IMR-90 (cell line): Measurements from ENCODE around the gene EYS. TPM values are rescaled to one million over a fixed set of nuclear protein-coding genes. Genes with fewer than 3 reads are reported as not detected.
A peak's percentile ranks its signal among the peaks of the same experiment; 100 is the strongest.

ENCODE experiments used
- ATAC-seq: fragments of 200-7000 bp; cut with Tn5 transposase; 2 replicates; pipeline ENCODE4 v1.9.1; 2020; ENCODE audit warnings: low read depth, mild to moderate bottlenecking, moderate library complexity
- BruUV-seq: library from RNA; stranded (reverse); fragments of 400-500 nt; replicated peaks from 2 replicates; lab custom pipeline; 2021; lab: Mats Ljungman, UMichigan
- CTCF ChIA-PET: fragments of 300-600 bp; formaldehyde crosslinking; extraction: SDS; loops from one replicate; lab custom pipeline; 2021; ENCODE audit warnings: antibody characterized with exemption; lab: Yijun Ruan, JAX
- POLR2A ChIA-PET: fragments of 300-600 bp; sonication (Branson Sonifier 250); formaldehyde crosslinking; loops from one replicate; lab custom pipeline; 2022; ENCODE audit warnings: antibody characterized with exemption; ENCODE audit not compliant: unreplicated experiment; lab: Charles Lee
- DNase-seq: peaks from one replicate; pipeline ENCODE4 v3.0.0; 2013
- H2AFZ ChIP-seq: replicated peaks from 2 replicates; pipeline ENCODE3; 2013; ENCODE audit warnings: low read length, mild to moderate bottlenecking; ENCODE audit not compliant: poor library complexity
- H2AK5ac ChIP-seq: 2 replicates; pipeline ENCODE4 v1.6.1; 2013; ENCODE audit warnings: low read depth, low read length, inconsistent platforms
- H2AK9ac ChIP-seq: replicated peaks from 2 replicates; pipeline ENCODE3; 2013; ENCODE audit warnings: mild to moderate bottlenecking, low read depth, low read length, moderate library complexity; ENCODE audit not compliant: poor library complexity
- H2BK120ac ChIP-seq: 2 replicates; pipeline ENCODE4 v1.6.1; 2013; ENCODE audit warnings: low read depth, low read length, inconsistent platforms
- H2BK15ac ChIP-seq: 3 replicates; pipeline ENCODE4 v1.6.1; 2013; ENCODE audit warnings: low read depth, low read length, inconsistent platforms
- H2BK20ac ChIP-seq: 2 replicates; pipeline ENCODE4 v1.6.1; 2013; ENCODE audit warnings: low read depth, mild to moderate bottlenecking, inconsistent platforms, low read length, moderate library complexity
- H2BK5ac ChIP-seq: 2 replicates; pipeline ENCODE4 v1.6.1; 2013; ENCODE audit warnings: mild to moderate bottlenecking, low read depth, low read length, inconsistent platforms; ENCODE audit not compliant: poor library complexity, severe bottlenecking
- H3K14ac ChIP-seq: replicated peaks from 2 replicates; pipeline ENCODE4 v1.6.1; 2013; ENCODE audit warnings: low read depth, low read length, inconsistent platforms
- H3K18ac ChIP-seq: 2 replicates; pipeline ENCODE4 v1.6.1; 2013; ENCODE audit warnings: low read depth, low read length, control low read depth
- H3K23ac ChIP-seq: 2 replicates; pipeline ENCODE4 v1.6.1; 2013; ENCODE audit warnings: low read depth, low read length, inconsistent platforms
- H3K27ac ChIP-seq: 2 replicates; pipeline ENCODE4 v1.5.1; 2013; ENCODE audit warnings: mild to moderate bottlenecking, control low read depth, low read length; ENCODE audit not compliant: insufficient read depth
- H3K27me3 ChIP-seq: 2 replicates; pipeline ENCODE4 v1.6.1; 2013; ENCODE audit warnings: low read length; ENCODE audit not compliant: control insufficient read depth, insufficient read depth
- H3K36me3 ChIP-seq: 2 replicates; pipeline ENCODE4 v1.6.1; 2013; ENCODE audit warnings: low read length, mixed read lengths; ENCODE audit not compliant: control insufficient read depth, insufficient read depth
- H3K4ac ChIP-seq: 2 replicates; pipeline ENCODE4 v1.6.1; 2013; ENCODE audit warnings: low read depth, low read length, inconsistent platforms
- H3K4me1 ChIP-seq: 2 replicates; pipeline ENCODE4 v1.6.1; 2013; ENCODE audit warnings: low read length, mixed read lengths; ENCODE audit not compliant: control insufficient read depth, insufficient read depth
- H3K4me2 ChIP-seq: 2 replicates; pipeline ENCODE4 v1.6.1; 2013; ENCODE audit warnings: low read depth, mild to moderate bottlenecking, control low read depth, low read length, moderate library complexity
- H3K4me3 ChIP-seq: 2 replicates; pipeline ENCODE4 v1.5.1; 2013; ENCODE audit warnings: low read depth, mild to moderate bottlenecking, control low read depth, low read length, moderate library complexity; ENCODE audit not compliant: insufficient read depth
- H3K56ac ChIP-seq: 2 replicates; pipeline ENCODE4 v1.6.1; 2013; ENCODE audit warnings: low read length, inconsistent platforms; ENCODE audit not compliant: insufficient read depth; ENCODE audit errors: extremely low read depth
- H3K79me1 ChIP-seq, 2 experiments: 2 replicates each; pipeline ENCODE4 v1.6.1; 2013; ENCODE audit warnings: low read length in 2 of 2, inconsistent platforms in 1 of 2, low read depth in 1 of 2
- H3K9ac ChIP-seq: 2 replicates; pipeline ENCODE4 v1.6.1; 2013; ENCODE audit warnings: low read depth, low read length, control low read depth
- H3K9me1 ChIP-seq: 2 replicates; pipeline ENCODE4 v1.6.1; 2013; ENCODE audit warnings: low read length, inconsistent platforms; ENCODE audit not compliant: insufficient read depth
- H3K9me3 ChIP-seq: 2 replicates; pipeline ENCODE4 v1.6.1; 2013; ENCODE audit warnings: low read length; ENCODE audit not compliant: control insufficient read depth, insufficient read depth
- H4K20me1 ChIP-seq: 2 replicates; pipeline ENCODE4 v1.6.1; 2013; ENCODE audit warnings: low read length, inconsistent platforms; ENCODE audit not compliant: insufficient read depth
- H4K5ac ChIP-seq: 2 replicates; pipeline ENCODE4 v1.6.1; 2013; ENCODE audit warnings: mild to moderate bottlenecking, low read depth, low read length, control low read depth
- H4K8ac ChIP-seq, 2 experiments: 2 replicates each; pipeline ENCODE4 v1.6.1; 2013; ENCODE audit warnings: low read depth in 2 of 2, low read length in 2 of 2, control low read depth in 1 of 2, inconsistent platforms in 1 of 2
- H4K91ac ChIP-seq: 2 replicates; pipeline ENCODE4 v1.6.1; 2013; ENCODE audit warnings: low read depth, low read length, inconsistent platforms; ENCODE audit not compliant: insufficient read depth
- BHLHE40 ChIP-seq: fragments of 150-350 bp; IDR thresholded peaks from 2 replicates; pipeline ENCODE4 v1.6.1; 2016; ENCODE audit warnings: mild to moderate bottlenecking, low read depth, low read length
- MAFK ChIP-seq: IDR thresholded peaks from 2 replicates; pipeline ENCODE4 v1.6.1; 2012; ENCODE audit warnings: low read depth, low read length, improper control_type of control experiment
- RAD21 ChIP-seq: IDR thresholded peaks from 2 replicates; pipeline ENCODE4 v1.6.1; 2012; ENCODE audit warnings: low read length, improper control_type of control experiment
- WGBS, 2 experiments: methylation state at CpG; one replicate each; pipeline versions ENCODE4 v1.1.5 to v1.1.7; 2013; ENCODE audit warnings: missing lambda C conversion rate in 2 of 2; ENCODE audit not compliant: insufficient read length in 1 of 2; ENCODE audit errors: extremely low coverage in 2 of 2; 5-methylcytosine and 5-hydroxymethylcytosine counted together
- dilution Hi-C: fragments of 300-500 bp; cut with HindIII; formaldehyde crosslinking; loops from one replicate; pipeline ENCODE4 v1.14.3; 2018; ENCODE audit warnings: low sequenced_read_pairs; ENCODE audit not compliant: unreplicated experiment
- in situ Hi-C: fragments of 300-500 bp; cut with MboI; formaldehyde crosslinking; loops from 3 replicates; pipeline ENCODE4 v1.14.3; 2019; ENCODE audit warnings: low sequenced_read_pairs, inconsistent platforms, mixed read lengths
- intact Hi-C: fragments of 100-400 bp; cut with micrococcal nuclease; formaldehyde crosslinking; loops from 2 replicates; pipeline ENCODE4 v1.10.0; 2022
- polyA plus RNA-seq, 3 experiments: library from polyadenylated mRNA; depleted of rRNA; stranded (reverse); fragments of >200 nt; gene quantifications; 2 replicates each; pipeline ENCODE4 v1.2.3, GENCODE V29; 2012; ENCODE audit warnings: low replicate concordance in 1 of 3
- total RNA-seq: library from RNA; depleted of rRNA; stranded (reverse); fragments of >200 nt; gene quantifications from 2 replicates; pipeline ENCODE4 v1.2.3, GENCODE V29; 2012
- TF ChIP-seq, protein P1 (sequence below): conservative IDR thresholded peaks from 2 replicates; pipeline ENCODE4 v1.5.1; 2012; ENCODE audit warnings: mild to moderate bottlenecking, low read depth, low read length, improper control_type of control experiment

The EYS gene
- total and polyA plus RNA-seq, 2 of the 4 experiments (the other 2 are of a cell fraction), result under 0.01 TPM; not detected in 1

DNA sequence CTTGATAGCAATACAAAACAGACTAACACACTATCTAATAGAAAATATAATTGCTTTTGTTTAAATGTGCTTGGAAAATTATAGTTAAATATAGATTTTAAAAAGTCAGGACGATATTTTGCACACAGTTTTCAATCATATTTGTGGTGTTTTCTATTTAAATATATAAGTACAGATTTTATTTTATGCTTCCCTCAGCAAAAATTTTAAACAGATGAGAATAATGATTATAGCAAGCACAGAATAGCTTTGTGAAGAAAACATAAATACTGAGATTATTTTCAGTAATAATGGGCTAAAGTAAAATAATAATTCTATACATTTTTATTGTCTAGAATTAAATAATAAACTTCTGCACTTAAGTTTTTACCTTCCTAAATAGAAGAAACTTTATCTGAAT, 1262.0 kb downstream of the EYS start:
- Histone ChIP-seq H2BK120ac (no peak overlapping the region), H3K4me3 (no peak overlapping the region), H4K5ac (no peak overlapping the region), H2BK20ac (no peak overlapping the region), H3K14ac (no peak overlapping the region), H3K36me3 (no peaks in the 10 kb centered on the region), H2AK9ac (no peak overlapping the region), H3K4ac (no peak overlapping the region), H4K20me1 (no peaks in the 10 kb centered on the region), H3K56ac (no peak overlapping the region), H3K9me1 (no peaks in the 10 kb centered on the region), H2BK15ac (no peak overlapping the region), H3K4me1 (no peaks in the 10 kb centered on the region), H3K79me1 (no peaks in the 10 kb centered on the region), H4K91ac (no peak overlapping the region), H3K23ac (no peak overlapping the region), H4K8ac (no peak overlapping the region), H2AK5ac (no peak overlapping the region), H3K27me3 (no peaks in the 10 kb centered on the region), H3K9me3 (no peaks in the 10 kb centered on the region), H3K18ac (no peak overlapping the region), H3K4me2 (no peak overlapping the region), H3K9ac (no peak overlapping the region), H2AFZ (no peak overlapping the region), H3K27ac (no peak overlapping the region), H2BK5ac (no peak overlapping the region)
- TF ChIP-seq BHLHE40 (no peak), MAFK (peak; percentile 94), RAD21 (no peak)
- TF ChIP-seq, protein P1, sequence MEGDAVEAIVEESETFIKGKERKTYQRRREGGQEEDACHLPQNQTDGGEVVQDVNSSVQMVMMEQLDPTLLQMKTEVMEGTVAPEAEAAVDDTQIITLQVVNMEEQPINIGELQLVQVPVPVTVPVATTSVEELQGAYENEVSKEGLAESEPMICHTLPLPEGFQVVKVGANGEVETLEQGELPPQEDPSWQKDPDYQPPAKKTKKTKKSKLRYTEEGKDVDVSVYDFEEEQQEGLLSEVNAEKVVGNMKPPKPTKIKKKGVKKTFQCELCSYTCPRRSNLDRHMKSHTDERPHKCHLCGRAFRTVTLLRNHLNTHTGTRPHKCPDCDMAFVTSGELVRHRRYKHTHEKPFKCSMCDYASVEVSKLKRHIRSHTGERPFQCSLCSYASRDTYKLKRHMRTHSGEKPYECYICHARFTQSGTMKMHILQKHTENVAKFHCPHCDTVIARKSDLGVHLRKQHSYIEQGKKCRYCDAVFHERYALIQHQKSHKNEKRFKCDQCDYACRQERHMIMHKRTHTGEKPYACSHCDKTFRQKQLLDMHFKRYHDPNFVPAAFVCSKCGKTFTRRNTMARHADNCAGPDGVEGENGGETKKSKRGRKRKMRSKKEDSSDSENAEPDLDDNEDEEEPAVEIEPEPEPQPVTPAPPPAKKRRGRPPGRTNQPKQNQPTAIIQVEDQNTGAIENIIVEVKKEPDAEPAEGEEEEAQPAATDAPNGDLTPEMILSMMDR, result no peak
- WGBS, 2 experiments, result no CpG with 5 or more reads among the region's 1 CpG
- no TSS peak for BruUV-seq
- ATAC-seq, result no peak
- CTCF ChIA-PET, result interaction anchor here (0.6 kb wide), 1 partner anchor 29 kb away, joined by 3 read pairs; no protein-coding TSS in a partner anchor
- DNase-seq, result no peak
- intact Hi-C loops, result no loop called here
- POLR2A ChIA-PET, result no interaction called here
- in situ Hi-C loops, result no loop called here
- dilution Hi-C loops, result no loop called here
